Brain pericyte (primary cell): Measurements from ENCODE around the gene MYO10.

ENCODE experiments used
- DNase-seq: peaks from one replicate; pipeline ENCODE4 v3.0.0-alpha.2; 2012; ENCODE audit warnings: low read depth, low spot score

MYO10 gene

GRCh38 chr5:16916262-16916878, 19.7 kb downstream of the MYO10 start:
- DNase-seq, result no peak

GRCh38 chr5:16914584-16914983, 21.5 kb downstream of the MYO10 start:
- no peak for DNase-seq

DNA sequence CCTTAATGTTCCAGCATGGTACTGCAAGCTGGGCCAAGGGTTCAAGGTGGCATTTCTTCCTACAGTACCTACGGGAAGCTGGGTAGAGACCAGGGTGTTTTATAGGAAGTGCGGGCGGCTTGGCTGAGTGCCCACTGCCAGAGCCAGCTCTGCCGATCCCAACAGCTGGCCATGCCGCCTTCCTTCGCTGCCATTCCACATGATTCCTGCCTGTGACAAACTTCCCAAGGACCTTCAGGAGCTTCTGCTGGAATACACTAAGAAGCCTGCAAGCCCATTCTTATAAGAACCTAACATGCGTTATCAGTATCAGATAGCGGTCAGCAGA, 22.0 kb downstream of the MYO10 start:
- no peak for DNase-seq

GRCh38 chr5:16913187-16914107, 22.6 kb downstream of the MYO10 start:
- DNase-seq, result no peak

DNA sequence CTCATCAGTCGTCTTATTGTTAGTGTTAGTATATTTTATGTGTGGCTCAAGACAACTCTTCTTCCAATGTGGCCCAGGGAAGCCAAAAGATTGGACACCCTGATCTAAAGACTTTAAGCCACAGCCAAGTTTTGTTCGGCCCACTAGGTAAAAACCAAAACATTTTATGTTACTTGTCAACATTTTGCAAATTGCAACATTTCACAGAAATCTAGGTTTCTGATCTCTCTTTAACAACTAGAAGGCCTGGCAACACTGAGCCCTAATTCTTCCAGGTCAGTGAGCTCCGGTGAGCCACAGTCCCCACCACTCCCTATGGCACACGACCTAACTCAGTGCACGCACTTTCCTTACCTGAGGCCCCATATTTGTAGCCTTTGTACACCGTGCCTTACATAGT, 24.0 kb downstream of the MYO10 start:
- no peak for DNase-seq

- no peak for DNase-seq
These were observed 26.6 kb downstream of the MYO10 start for GRCh38 chr5:16909464-16909863.

DNA sequence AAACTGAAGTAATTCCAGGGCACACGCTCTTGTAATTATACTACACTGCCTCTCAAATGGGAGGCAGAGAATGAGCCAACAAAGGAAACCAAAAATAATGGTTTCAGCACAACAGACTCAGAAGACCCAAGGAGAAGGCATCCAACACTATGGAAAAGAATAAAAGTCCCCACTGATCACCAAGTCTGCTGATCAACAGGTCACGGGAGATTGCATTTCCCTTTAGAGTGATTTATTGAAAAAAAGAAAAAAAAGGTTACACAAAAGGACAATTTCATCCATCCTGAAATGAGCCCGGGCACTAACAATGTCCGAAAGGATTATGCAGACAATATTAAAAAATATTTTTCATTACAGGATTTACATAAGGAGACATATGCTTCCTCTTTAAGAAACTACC, 28.8 kb downstream of the MYO10 start:
- no peak for DNase-seq

GRCh38 chr5:16906255-16906654, 29.8 kb downstream of the MYO10 start:
- DNase-seq, result no peak

DNA sequence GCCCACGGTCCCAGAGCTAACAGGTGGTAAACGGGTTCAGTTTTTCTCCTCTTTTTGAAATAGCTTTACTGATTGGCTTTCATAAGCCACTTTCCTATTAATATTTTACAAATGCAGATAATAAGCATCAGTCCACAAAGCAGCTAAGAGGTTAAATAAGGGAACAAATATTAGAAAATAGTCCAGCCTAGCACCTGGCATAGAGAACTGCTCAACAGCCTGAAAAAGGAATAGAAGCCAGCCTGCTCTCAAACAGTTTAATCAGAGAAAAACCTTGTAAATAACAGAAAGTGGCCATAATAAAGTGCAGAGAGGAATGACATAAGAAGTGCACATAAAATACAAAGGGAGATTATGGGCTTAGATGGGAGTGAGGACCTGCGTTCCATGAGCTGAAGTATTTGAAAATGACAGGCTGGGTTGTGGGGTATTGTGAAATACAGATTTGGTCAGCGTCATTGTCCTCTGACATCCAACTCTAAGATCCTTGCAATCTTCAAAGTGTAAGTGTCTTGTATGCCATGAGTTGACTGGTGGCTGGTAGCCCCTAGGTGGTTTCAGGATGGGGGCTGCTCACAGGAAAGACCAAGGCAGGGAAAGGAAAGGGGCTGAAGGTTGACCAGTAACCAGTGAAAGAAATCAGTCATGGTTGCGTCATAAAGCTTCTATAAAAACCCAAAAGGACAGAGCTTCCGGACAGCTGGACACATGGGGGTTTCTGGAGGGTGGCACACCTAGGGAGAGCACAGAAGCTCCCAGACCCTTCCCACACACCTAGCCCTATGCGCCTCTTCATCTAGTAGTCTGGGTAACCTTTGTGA, 32.4 kb downstream of the MYO10 start:
- no peak for DNase-seq

- DNase-seq, result no peak
These were observed 33.2 kb downstream of the MYO10 start for GRCh38 chr5:16902846-16903245.

- no peak for DNase-seq
These were observed 35.0 kb downstream of the MYO10 start for GRCh38 chr5:16901021-16901644.

- no peak for DNase-seq
These were observed 36.9 kb downstream of the MYO10 start for GRCh38 chr5:16899171-16899570.

- DNase-seq, result no peak
These were observed 38.3 kb downstream of the MYO10 start for GRCh38 chr5:16897800-16898199.

DNA sequence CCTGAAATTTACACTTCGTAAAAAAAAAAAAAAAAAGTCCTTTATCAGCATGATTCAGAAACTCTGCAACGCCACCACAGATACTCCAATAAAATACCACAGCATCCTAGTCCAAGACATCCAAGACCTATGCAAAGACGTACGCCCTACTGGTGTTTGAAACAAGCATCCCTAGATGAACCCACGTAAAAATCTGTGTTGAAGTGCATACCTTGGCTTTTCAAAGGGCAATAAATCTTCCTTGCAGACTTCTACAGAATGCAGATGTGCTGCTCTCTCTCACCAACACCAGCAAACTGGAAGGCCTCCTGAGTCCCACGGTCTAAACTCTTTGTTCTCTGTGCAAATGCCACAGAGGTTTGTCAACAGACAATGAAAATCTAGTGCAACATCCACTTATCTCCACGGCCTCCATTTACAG, 38.8 kb downstream of the MYO10 start:
- DNase-seq, result no peak

GRCh38 chr5:16896767-16897166, 39.3 kb downstream of the MYO10 start:
- DNase-seq, result no peak

DNA sequence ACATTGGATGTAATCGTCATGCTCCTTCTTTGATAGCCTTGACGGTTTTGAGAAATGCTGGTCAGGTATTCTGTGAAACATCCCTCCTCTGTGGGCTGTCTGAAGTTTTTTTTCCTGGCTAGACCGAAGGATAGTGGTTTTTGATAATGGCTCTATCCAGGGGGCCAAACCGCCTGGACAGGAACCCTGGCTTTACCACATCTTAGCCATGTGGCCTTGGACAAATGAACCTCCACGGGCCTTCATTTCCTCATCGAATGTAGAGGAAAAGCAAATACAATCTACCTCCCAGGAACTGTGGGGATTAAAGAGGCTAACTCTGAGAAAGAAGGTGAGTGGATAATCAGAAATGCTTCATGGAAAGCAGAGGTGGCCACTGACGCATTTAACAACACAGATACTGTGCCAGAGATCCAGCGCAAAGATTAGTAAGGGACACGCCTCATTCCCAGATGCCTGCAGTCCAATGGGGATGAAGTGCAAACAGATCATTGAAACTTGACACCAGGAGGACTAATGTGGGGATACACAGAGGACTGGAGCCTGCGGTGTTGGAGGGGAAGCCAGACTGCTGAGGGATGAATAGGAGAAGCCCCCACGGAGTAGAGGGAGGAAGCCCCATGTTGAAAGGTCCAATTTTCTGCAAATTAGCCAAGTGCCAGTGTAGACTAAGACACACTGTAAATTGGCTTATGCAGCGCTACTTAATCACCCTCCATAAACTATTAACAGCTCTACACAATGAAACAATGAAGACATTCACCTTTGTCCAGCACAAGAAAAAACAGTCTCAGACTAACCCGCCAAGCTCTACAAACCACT, 41.6 kb downstream of the MYO10 start:
- DNase-seq, result no peak

DNA sequence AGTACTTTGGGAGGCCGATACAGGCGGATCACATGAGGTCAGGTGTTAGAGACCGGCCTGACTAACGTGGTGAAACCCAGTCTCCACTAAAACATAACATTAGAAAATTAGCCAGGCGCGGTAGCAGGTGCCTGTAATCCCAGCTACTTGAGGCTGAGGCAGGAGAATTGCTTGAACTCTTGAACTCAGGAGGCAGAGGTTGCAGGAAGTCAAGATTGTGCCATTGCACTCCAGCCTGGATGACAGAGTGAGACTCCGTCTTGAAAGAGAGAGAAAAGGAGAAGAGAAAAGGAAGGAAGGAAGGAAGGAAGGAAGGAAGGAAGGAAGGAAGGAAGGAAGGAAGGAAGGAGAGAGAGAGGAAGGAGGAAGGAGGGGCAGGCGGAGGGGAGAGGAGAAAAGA, 45.1 kb downstream of the MYO10 start:
- DNase-seq, result no peak

DNA sequence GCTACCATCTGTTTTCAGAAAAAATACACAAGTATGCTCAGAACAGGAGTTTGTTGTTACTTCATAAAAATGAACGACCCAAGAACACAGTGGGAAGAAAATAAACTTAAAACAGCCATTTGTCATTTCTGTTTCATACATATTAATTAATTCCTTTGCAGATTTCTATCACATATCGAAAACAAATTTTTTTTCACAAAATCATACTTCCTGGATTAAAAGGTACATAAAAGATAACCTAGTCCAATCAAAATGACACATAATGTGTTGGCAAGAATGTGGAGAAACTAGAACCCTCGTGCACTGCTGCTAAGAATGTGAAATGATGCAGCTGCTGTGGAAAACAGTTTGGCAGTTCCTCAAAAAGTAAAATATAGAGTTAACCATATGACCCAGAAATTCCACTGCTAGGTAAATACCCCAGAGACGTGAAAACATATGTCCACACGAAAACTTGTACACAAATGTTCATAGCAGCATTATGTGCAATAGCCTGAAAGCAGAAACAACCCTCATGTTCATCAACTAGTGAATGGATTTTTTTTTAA, 46.0 kb downstream of the MYO10 start:
- DNase-seq, result no peak

- DNase-seq, result no peak
These were observed 46.7 kb downstream of the MYO10 start for GRCh38 chr5:16889203-16889971.

- DNase-seq, result no peak
These were observed 47.4 kb downstream of the MYO10 start for GRCh38 chr5:16888694-16889124.
